PC-3 (cell line): ENCODE data around the gene SVOPL. TPM values are rescaled to one million over a fixed set of nuclear protein-coding genes. Genes with fewer than 3 reads are reported as not detected.

ENCODE experiments used
- ATAC-seq: fragments of 200-7000 bp; cut with Tn5 transposase; 2 replicates; pipeline ENCODE4 v1.9.1; 2020; ENCODE audit warnings: mild to moderate bottlenecking, moderate library complexity
- BruUV-seq: library from RNA; stranded (reverse); fragments of 400-500 nt; replicated peaks from 2 replicates; lab custom pipeline; 2021; lab: Mats Ljungman, UMichigan
- CTCF ChIA-PET: fragments of 300-600 bp; sonication (Branson Sonifier 250); formaldehyde crosslinking; loops from one replicate; lab custom pipeline; 2022; ENCODE audit warnings: antibody characterized with exemption; lab: Charles Lee
- POLR2A ChIA-PET: fragments of 300-600 bp; sonication (Branson Sonifier 250); formaldehyde crosslinking; loops from one replicate; lab custom pipeline; 2022; ENCODE audit warnings: antibody characterized with exemption; ENCODE audit not compliant: unreplicated experiment; lab: Charles Lee
- DNase-seq: peaks from one replicate; pipeline ENCODE4 v3.0.0-alpha.2; 2015
- H2AFZ ChIP-seq: fragments of 300-600 bp; sonication (generic); 2 replicates; pipeline ENCODE4 v1.6.0; 2016; ENCODE audit warnings: antibody characterized with exemption, low read length
- H3F3A ChIP-seq: fragments of 300-600 bp; sonication (generic); one replicate; pipeline ENCODE4 v1.6.0; 2017; ENCODE audit warnings: antibody characterized with exemption, low read length, control low read depth, mild to moderate bottlenecking; ENCODE audit not compliant: unreplicated experiment
- H3K27ac ChIP-seq: fragments of 300-600 bp; sonication (generic); 2 replicates; pipeline ENCODE4 v1.5.1; 2016; ENCODE audit warnings: mild to moderate bottlenecking, low read length
- H3K27me3 ChIP-seq: fragments of 300-600 bp; sonication (generic); 2 replicates; pipeline ENCODE4 v1.6.1; 2016; ENCODE audit warnings: low read length, mixed read lengths
- H3K36me3 ChIP-seq: fragments of 300-600 bp; sonication (generic); 2 replicates; pipeline ENCODE4 v1.6.1; 2016; ENCODE audit warnings: low read depth, mixed run types, low read length, mixed read lengths
- H3K4me1 ChIP-seq: fragments of 300-600 bp; sonication (generic); 2 replicates; pipeline ENCODE4 v1.5.1; 2016; ENCODE audit warnings: low read length; ENCODE audit not compliant: insufficient read depth
- H3K4me2 ChIP-seq: fragments of 300-600 bp; sonication (generic); 2 replicates; pipeline ENCODE4 v1.6.0; 2016; ENCODE audit warnings: low read length
- H3K4me3 ChIP-seq: fragments of 300-600 bp; sonication (generic); 2 replicates; pipeline ENCODE4 v1.5.1; 2016; ENCODE audit warnings: mild to moderate bottlenecking, low read length, mixed read lengths
- H3K79me2 ChIP-seq: fragments of 300-600 bp; sonication (generic); 2 replicates; pipeline ENCODE4 v1.6.1; 2017; ENCODE audit warnings: low read length, mixed read lengths
- H3K9ac ChIP-seq: fragments of 300-600 bp; sonication (generic); 2 replicates; pipeline ENCODE4 v1.6.0; 2016; ENCODE audit warnings: mild to moderate bottlenecking, low read length
- H3K9me2 ChIP-seq: fragments of 300-600 bp; sonication (generic); replicated peaks from 2 replicates; pipeline ENCODE4 v1.6.1; 2016; ENCODE audit warnings: mixed run types, low read length, mixed read lengths
- H3K9me3 ChIP-seq: fragments of 300-600 bp; sonication (generic); 2 replicates; pipeline ENCODE4 v1.6.1; 2016; ENCODE audit warnings: low read length, mixed read lengths
- H4K20me1 ChIP-seq: fragments of 300-600 bp; sonication (generic); 2 replicates; pipeline ENCODE4 v1.6.1; 2016; ENCODE audit warnings: low read length, mixed read lengths
- CTCF ChIP-seq: fragments of 300-600 bp; sonication (generic); conservative IDR thresholded peaks from 2 replicates; pipeline ENCODE4 v1.5.1; 2017; ENCODE audit warnings: antibody characterized with exemption, low read depth, mild to moderate bottlenecking, low read length
- EZH2 ChIP-seq: fragments of 300-600 bp; sonication (generic); IDR thresholded peaks from one replicate; pipeline ENCODE4 v1.6.1; 2017; ENCODE audit warnings: antibody characterized with exemption, mild to moderate bottlenecking, low read length; ENCODE audit not compliant: unreplicated experiment
- EZH2phosphoT487 ChIP-seq: fragments of 300-600 bp; sonication (generic); IDR thresholded peaks from 2 replicates; pipeline ENCODE4 v1.6.1; 2018; ENCODE audit warnings: mild to moderate bottlenecking, antibody characterized with exemption, low read length, borderline replicate concordance
- intact Hi-C: fragments of 100-400 bp; cut with micrococcal nuclease; formaldehyde crosslinking; loops from 2 replicates; pipeline ENCODE4 v1.9.0; 2023
- total RNA-seq: library from RNA; depleted of rRNA; stranded (reverse); fragments of >200 nt; gene quantifications from 2 replicates; pipeline ENCODE4 v1.2.3, GENCODE V29; 2014

SVOPL gene
- total RNA-seq, 1 experiment from 2014 or later: not detected

- Histone ChIP-seq H3K79me2 (no peaks in the 10 kb centered on the region), H3K4me1 (no peaks in the 10 kb centered on the region), H3K27me3 (no peaks in the 10 kb centered on the region), H4K20me1 (no peaks in the 10 kb centered on the region), H3K36me3 (no peaks in the 10 kb centered on the region), H3F3A (no peaks in the 10 kb centered on the region), H3K4me3 (no peak overlapping the region), H3K4me2 (no peak overlapping the region), H3K9me2 (no peaks in the 10 kb centered on the region), H2AFZ (no peak overlapping the region), H3K9ac (no peak overlapping the region), H3K9me3 (no peaks in the 10 kb centered on the region), H3K27ac (no peak overlapping the region)
- ChIA-PET POLR2A (no interaction called here), CTCF (no interaction called here)
- ATAC-seq: peak; percentile 50
- intact Hi-C loops: no loop called here
- TF ChIP-seq EZH2phosphoT487 (no peak), CTCF (no peak), EZH2 (no peak)
- peak; percentile 16 for DNase-seq
- BruUV-seq: no TSS peak
Observed at GRCh38 chr7:138729444-138729843, 28.3 kb upstream of the SVOPL start.

- no peak overlapping the region for H3K27ac ChIP-seq
- ATAC-seq: no peak
- H3K4me3 ChIP-seq: no peak overlapping the region
- H3F3A ChIP-seq: no peaks in the 10 kb centered on the region
- H3K9ac ChIP-seq: no peak overlapping the region
- no peaks in the 10 kb centered on the region for H3K27me3 ChIP-seq
- no peaks in the 10 kb centered on the region for H3K79me2 ChIP-seq
- no peaks in the 10 kb centered on the region for H4K20me1 ChIP-seq
- H3K9me2 ChIP-seq: no peaks in the 10 kb centered on the region
- no peak overlapping the region for H3K4me2 ChIP-seq
- H3K4me1 ChIP-seq: no peaks in the 10 kb centered on the region
- POLR2A ChIA-PET: no interaction called here
- H3K9me3 ChIP-seq: no peaks in the 10 kb centered on the region
- no peak for DNase-seq
- intact Hi-C loops: no loop called here
- CTCF ChIA-PET: no interaction called here
- no peak overlapping the region for H2AFZ ChIP-seq
- no peaks in the 10 kb centered on the region for H3K36me3 ChIP-seq
- no TSS peak for BruUV-seq
- TF ChIP-seq EZH2phosphoT487 (no peak), CTCF (no peak), EZH2 (no peak)
Observed at GRCh38 chr7:138727336-138728099, 26.4 kb upstream of the SVOPL start.

GRCh38 chr7:138726288-138726687 is 25.1 kb upstream of the SVOPL start:
- ATAC-seq (peak; percentile 54; the same call in 1 of the 2 replicates), DNase-seq (peak; percentile 16)
- CTCF ChIA-PET: interaction anchor here (0.6 kb wide), 1 partner anchor 158 kb away, joined by 4 read pairs; no protein-coding TSS in a partner anchor
- Histone ChIP-seq H3K9ac (no peak overlapping the region), H3K79me2 (no peaks in the 10 kb centered on the region), H3K4me1 (no peaks in the 10 kb centered on the region), H3K4me3 (no peak overlapping the region), H3F3A (no peaks in the 10 kb centered on the region), H3K27me3 (no peaks in the 10 kb centered on the region), H4K20me1 (no peaks in the 10 kb centered on the region), H3K36me3 (no peaks in the 10 kb centered on the region), H3K4me2 (no peak overlapping the region), H2AFZ (no peak overlapping the region), H3K9me3 (no peaks in the 10 kb centered on the region), H3K27ac (no peak overlapping the region), H3K9me2 (no peaks in the 10 kb centered on the region)
- POLR2A ChIA-PET: no interaction called here
- TF ChIP-seq EZH2: no peak
- peak; percentile 46 for TF ChIP-seq CTCF
- intact Hi-C loops: no loop called here
- BruUV-seq: no TSS peak
